NB4 (cell line): ENCODE data around the gene ALPL.

Source experiments
- CTCF ChIP-seq: IDR thresholded peaks from one replicate; pipeline ENCODE4 v1.5.1; 2012; ENCODE audit warnings: low read depth, low read length
- POLR2A ChIP-seq: IDR thresholded peaks from 2 replicates; pipeline ENCODE4 v1.6.1; 2011; ENCODE audit warnings: mild to moderate bottlenecking; ENCODE audit not compliant: insufficient read length; ENCODE audit errors: extremely low read depth

GRCh38 chr1:21586222-21586621 is 77.0 kb downstream of the ALPL start:
- no peak for TF ChIP-seq POLR2A
- no peak for TF ChIP-seq CTCF
